ENCODE data around the gene CCDC142.

CCDC142 gene

GRCh38 chr2:74482801-74483674 lies at the start of gene CCDC142, which contains the start of gene TTC31:
TSS of gene CCDC142 (minus strand) at chr2:74482998. CDS start at chr2:74482837, 161 bp downstream.
TSS of gene TTC31 (plus strand) at chr2:74483081. CDS start at chr2:74483096, 15 bp downstream.
- peak; percentile 87 for DNase-seq

GRCh38 chr2:74532222-74532621 lies 49.4 kb upstream of the CCDC142 start:
- DNase-seq = no peak

- no peak for DNase-seq
Measured at GRCh38 chr2:74531666-74532065, 48.9 kb upstream of the CCDC142 start.

- DNase-seq = no peak
Measured at GRCh38 chr2:74530239-74531187, 47.7 kb upstream of the CCDC142 start.

- DNase-seq = peak; percentile 90
Measured at GRCh38 chr2:74529357-74530238, 46.8 kb upstream of the CCDC142 start, which contains the start of the genes AUP1 and HTRA2. TSS of gene AUP1 (minus strand) at chr2:74529706. CDS start at chr2:74529629, 77 bp downstream. TSS of gene HTRA2 (plus strand) at chr2:74529933. CDS start at chr2:74530007, 74 bp downstream.

- no peak for DNase-seq
Measured at GRCh38 chr2:74528600-74529356, 46.0 kb upstream of the CCDC142 start.

GRCh38 chr2:74527741-74528140 lies 44.9 kb upstream of the CCDC142 start:
- DNase-seq = no peak

- no peak for DNase-seq
Measured at GRCh38 chr2:74526649-74527230, 43.9 kb upstream of the CCDC142 start.

GRCh38 chr2:74525717-74526648 lies 43.2 kb upstream of the CCDC142 start, which contains the start of gene DQX1:
TSS of gene DQX1 (minus strand) at chr2:74526231. CDS start at chr2:74525729, 502 bp downstream.
- DNase-seq = peak; percentile 35

GRCh38 chr2:74524955-74525716 lies 42.3 kb upstream of the CCDC142 start:
- DNase-seq = no peak

GRCh38 chr2:74524005-74524404 lies 41.2 kb upstream of the CCDC142 start:
- DNase-seq = no peak

- DNase-seq = no peak
Measured at GRCh38 chr2:74522516-74522915, 39.7 kb upstream of the CCDC142 start.

GRCh38 chr2:74516650-74517049 lies 33.9 kb upstream of the CCDC142 start:
- no peak for DNase-seq

GRCh38 chr2:74515981-74516633 lies 33.3 kb upstream of the CCDC142 start:
- no peak for DNase-seq

- DNase-seq = no peak
Measured at GRCh38 chr2:74515271-74515980, 32.6 kb upstream of the CCDC142 start.

GRCh38 chr2:74514368-74515270 lies 31.8 kb upstream of the CCDC142 start, which contains the start of gene TLX2:
TSS of gene TLX2 (plus strand) at chr2:74514450. CDS start at chr2:74514807, 357 bp downstream.
- no peak for DNase-seq

Measured in GDM1 (cell line).